ENCODE data around the gene ATP2B3. TPM values are rescaled to one million over a fixed set of nuclear protein-coding genes. Genes with fewer than 3 reads are reported as not detected.

ATP2B3 gene
- total RNA-seq, 2 donors from 2014 or later = 0.68 to 0.85 TPM

DNA sequence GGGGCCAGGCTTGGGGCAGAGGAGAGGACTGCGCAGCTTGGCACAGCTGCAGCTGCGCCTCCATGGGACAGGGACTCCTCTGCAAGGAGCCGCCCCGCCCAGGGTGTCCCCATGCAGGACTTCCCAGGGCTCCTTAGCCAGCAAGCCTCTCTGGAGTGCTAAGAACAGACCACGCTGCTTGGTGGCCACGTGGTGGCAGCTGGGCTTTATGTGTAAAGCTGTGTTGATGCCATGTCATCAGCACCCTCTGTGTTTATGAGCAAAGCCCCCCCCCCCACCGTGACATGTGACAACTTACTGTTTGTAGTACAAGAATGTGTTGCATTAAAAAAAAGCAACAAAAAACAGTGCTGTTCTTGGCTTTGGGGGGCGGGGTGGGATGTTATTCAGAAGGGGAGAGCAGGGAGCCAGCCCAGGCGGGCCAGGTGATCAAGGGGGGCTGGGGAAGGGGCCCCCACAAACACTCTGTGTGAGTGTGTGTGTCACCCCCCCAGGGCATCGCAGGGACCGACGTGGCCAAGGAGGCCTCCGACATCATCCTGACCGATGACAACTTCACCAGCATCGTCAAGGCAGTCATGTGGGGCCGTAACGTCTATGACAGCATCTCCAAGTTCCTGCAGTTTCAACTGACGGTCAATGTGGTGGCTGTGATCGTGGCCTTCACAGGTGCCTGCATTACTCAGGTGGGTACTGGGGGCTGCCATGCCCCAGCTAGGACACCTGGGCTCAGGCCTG is 40.3 kb downstream of the ATP2B3 start:
- no peak for DNase-seq (ENCODE audit: low spot score)
- Histone ChIP-seq H3K27me3 (replicated peaks; ENCODE audit: insufficient read depth) (no peaks in the 10 kb centered on the region), H3K27ac (no peak overlapping the region), H3K4me1 (ENCODE audit: control insufficient read depth in 1 of 2, low read depth in 2 of 2) (no peaks in the 10 kb centered on the region), H3K9me3 (no peaks in the 10 kb centered on the region), H3K4me3 (no peak overlapping the region), H3K36me3 (no peaks in the 10 kb centered on the region)
- TF ChIP-seq, protein P1, sequence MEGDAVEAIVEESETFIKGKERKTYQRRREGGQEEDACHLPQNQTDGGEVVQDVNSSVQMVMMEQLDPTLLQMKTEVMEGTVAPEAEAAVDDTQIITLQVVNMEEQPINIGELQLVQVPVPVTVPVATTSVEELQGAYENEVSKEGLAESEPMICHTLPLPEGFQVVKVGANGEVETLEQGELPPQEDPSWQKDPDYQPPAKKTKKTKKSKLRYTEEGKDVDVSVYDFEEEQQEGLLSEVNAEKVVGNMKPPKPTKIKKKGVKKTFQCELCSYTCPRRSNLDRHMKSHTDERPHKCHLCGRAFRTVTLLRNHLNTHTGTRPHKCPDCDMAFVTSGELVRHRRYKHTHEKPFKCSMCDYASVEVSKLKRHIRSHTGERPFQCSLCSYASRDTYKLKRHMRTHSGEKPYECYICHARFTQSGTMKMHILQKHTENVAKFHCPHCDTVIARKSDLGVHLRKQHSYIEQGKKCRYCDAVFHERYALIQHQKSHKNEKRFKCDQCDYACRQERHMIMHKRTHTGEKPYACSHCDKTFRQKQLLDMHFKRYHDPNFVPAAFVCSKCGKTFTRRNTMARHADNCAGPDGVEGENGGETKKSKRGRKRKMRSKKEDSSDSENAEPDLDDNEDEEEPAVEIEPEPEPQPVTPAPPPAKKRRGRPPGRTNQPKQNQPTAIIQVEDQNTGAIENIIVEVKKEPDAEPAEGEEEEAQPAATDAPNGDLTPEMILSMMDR (IDR thresholded peaks at IDR 0.05) = no peak
- ATAC-seq (ENCODE audit: insufficient number of reproducible peaks, low FRiP score, low read depth) = no peak

DNA sequence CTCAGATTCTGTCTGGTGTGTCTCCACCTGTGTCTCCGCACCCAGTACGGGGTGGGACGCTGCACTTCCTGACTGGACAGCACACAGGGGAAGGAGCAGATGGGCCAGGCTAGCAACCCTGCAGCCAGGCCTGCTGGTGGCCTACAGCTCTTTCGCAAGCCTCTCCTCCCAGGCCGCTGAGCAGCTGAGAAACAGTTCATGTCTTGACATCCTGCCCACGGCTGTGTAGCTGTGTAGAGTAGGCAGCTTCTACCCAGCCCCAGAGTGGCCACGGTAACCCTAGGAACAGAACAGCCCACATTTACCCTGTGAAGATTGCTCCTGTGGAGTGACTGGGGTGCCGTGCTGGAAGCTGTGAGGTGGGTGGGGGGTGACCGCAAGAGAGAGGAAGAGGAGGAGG is 42.6 kb downstream of the ATP2B3 start:
- H3K27me3 ChIP-seq (replicated peaks; ENCODE audit: insufficient read depth) = no peaks in the 10 kb centered on the region
- no peaks in the 10 kb centered on the region for H3K9me3 ChIP-seq
- TF ChIP-seq, protein P1 (IDR thresholded peaks at IDR 0.05) = no peak
- ATAC-seq (ENCODE audit: insufficient number of reproducible peaks, low FRiP score, low read depth) = no peak
- no peaks in the 10 kb centered on the region for H3K4me1 ChIP-seq (ENCODE audit: control insufficient read depth in 1 of 2, low read depth in 2 of 2)
- DNase-seq (ENCODE audit: low spot score) = no peak
- no peaks in the 10 kb centered on the region for H3K36me3 ChIP-seq
- H3K27ac ChIP-seq = no peak overlapping the region
- no peak overlapping the region for H3K4me3 ChIP-seq

DNA sequence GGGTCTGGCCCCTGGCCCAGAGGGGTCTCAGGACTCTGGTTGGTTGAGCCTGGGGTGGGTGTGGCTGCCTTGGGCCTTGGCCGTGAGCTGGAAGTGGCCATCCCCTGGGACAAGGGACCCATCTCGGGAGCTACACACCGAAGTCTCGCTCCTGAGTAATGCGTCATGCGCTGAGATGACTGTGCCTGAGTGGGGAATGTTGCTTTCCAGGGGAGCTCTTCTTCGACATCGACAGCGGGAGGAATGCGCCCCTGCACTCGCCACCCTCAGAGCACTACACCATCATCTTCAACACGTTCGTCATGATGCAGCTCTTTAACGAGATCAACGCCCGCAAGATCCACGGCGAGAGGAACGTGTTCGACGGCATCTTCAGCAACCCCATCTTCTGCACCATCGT is 43.0 kb downstream of the ATP2B3 start:
- no peak for ATAC-seq (ENCODE audit: insufficient number of reproducible peaks, low FRiP score, low read depth)

DNA sequence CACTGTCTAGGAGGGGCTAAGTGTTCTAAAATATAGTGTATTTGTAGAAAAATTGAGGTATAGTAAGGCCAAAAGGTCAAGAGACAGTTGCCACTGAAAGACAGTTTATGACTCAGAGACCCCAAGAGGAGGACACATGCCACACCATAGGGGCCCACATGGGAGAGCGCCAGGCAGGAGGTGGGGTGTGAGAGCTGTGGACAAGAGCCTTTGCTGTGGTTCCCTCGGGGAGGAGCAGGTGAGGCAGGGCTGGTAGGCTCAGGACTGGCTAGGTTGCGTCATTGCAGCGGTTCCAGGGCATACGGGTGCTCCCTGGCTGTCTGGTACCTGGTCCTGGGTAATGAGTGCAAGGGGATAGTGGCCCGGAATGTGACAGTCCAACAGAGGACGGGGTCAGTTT is 43.9 kb downstream of the ATP2B3 start:
- Histone ChIP-seq H3K27ac (no peak overlapping the region), H3K27me3 (replicated peaks; ENCODE audit: insufficient read depth) (no peaks in the 10 kb centered on the region), H3K36me3 (no peaks in the 10 kb centered on the region), H3K9me3 (no peaks in the 10 kb centered on the region), H3K4me1 (ENCODE audit: control insufficient read depth in 1 of 2, low read depth in 2 of 2) (no peaks in the 10 kb centered on the region), H3K4me3 (no peak overlapping the region)
- DNase-seq (ENCODE audit: low spot score) (no peak), ATAC-seq (ENCODE audit: insufficient number of reproducible peaks, low FRiP score, low read depth) (no peak)
- TF ChIP-seq, protein P1 (IDR thresholded peaks at IDR 0.05) = no peak

More for the DNA sequence above, 43.0 kb downstream of the ATP2B3 start:
- Histone ChIP-seq H3K27ac (no peak overlapping the region), H3K4me1 (ENCODE audit: control insufficient read depth in 1 of 2, low read depth in 2 of 2) (no peaks in the 10 kb centered on the region), H3K9me3 (no peaks in the 10 kb centered on the region), H3K4me3 (no peak overlapping the region), H3K27me3 (replicated peaks; ENCODE audit: insufficient read depth) (no peaks in the 10 kb centered on the region), H3K36me3 (no peaks in the 10 kb centered on the region)
- TF ChIP-seq, protein P1 (IDR thresholded peaks at IDR 0.05) = no peak
- no peak for DNase-seq (ENCODE audit: low spot score)

DNA sequence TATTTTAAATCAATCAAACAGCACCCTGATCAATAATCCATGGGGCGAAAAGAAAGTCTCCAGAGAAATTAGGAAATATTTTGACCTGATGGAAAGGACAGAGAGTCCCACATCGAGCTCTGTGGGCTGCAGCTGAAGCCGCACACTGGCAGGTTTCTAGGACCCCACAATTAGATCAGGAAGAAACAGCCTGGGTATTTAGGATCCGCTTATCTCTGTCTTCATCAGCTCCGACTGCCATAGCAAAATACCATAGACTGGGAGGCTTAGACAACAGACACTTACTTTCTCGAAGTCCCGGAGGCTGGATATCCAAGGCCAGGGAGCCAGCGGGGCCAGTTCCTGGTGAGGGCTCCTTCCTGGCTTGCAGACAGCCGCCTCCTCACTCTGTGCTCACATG is 45.1 kb downstream of the ATP2B3 start:
- ATAC-seq (ENCODE audit: insufficient number of reproducible peaks, low FRiP score, low read depth) = no peak
- Histone ChIP-seq H3K9me3 (no peaks in the 10 kb centered on the region), H3K27me3 (replicated peaks; ENCODE audit: insufficient read depth) (no peaks in the 10 kb centered on the region), H3K4me1 (ENCODE audit: control insufficient read depth in 1 of 2, low read depth in 2 of 2) (no peaks in the 10 kb centered on the region), H3K4me3 (no peak overlapping the region), H3K36me3 (no peaks in the 10 kb centered on the region), H3K27ac (no peak overlapping the region)
- TF ChIP-seq, protein P1 (IDR thresholded peaks at IDR 0.05) = no peak
- DNase-seq (ENCODE audit: low spot score) = no peak

Measured in thoracic aorta (tissue), 2 donors.